GM12865 (cell line): ENCODE measurements around the gene BTBD16.

Experiments
- DNase-seq: peaks from one replicate; pipeline ENCODE4 v3.0.0; 2010; ENCODE audit warnings: low read depth
- H3K4me3 ChIP-seq: 2 replicates; pipeline ENCODE4 v1.5.1; 2011; ENCODE audit warnings: mild to moderate bottlenecking, low read depth, low read length, control low read depth
- CTCF ChIP-seq: IDR thresholded peaks from 2 replicates; pipeline ENCODE4 v1.5.1; 2011; ENCODE audit warnings: low read length, control low read depth, low read depth, inconsistent platforms; ENCODE audit not compliant: insufficient read depth; ENCODE audit errors: missing control alignments

BTBD16 gene

DNA sequence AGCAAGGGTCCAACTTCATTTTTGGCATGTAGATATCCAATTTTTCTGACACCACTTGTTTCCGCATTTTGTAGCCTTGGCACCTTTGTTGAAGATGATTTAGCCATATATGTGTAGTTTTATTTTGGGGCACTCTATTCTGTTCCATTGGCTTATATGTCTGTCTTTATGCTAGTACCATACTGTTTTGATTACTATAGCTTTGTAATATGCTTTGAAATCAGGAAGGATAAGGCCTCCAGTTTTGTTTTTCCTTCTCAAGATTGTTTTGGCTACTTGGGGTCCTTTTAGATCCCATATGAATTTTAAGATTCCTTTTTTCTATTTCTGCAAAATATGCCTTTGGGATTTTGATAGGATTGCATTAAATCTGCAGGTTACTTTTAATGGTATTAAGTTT, 9.5 kb upstream of the BTBD16 start:
- DNase-seq, result no peak
- no peak for TF ChIP-seq CTCF
- no peak overlapping the region for H3K4me3 ChIP-seq

- H3K4me3 ChIP-seq, result no peak overlapping the region
- DNase-seq, result no peak
- no peak for TF ChIP-seq CTCF
Observed at GRCh38 chr10:122263971-122264370, 7.1 kb upstream of the BTBD16 start.

DNA sequence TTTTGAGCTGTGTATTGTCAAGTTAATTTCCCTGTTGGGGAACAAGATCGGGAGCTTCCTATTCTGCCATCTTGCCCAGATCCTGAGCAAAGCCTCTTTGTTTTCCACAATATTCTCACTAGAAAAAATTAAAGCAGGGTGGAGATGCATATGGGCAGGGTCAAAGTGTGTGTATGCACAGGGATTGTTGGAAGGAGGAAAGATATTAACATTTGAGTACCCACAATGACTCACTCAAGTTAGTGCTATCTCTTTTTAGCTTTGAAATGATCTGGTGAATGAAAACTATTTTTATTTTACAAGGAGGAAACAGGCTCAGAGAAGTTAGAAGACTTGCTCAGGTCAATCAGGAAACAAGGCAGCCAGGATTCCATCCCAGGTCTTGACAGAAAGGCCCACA, 6.7 kb upstream of the BTBD16 start:
- no peak for DNase-seq
- no peak overlapping the region for H3K4me3 ChIP-seq
- TF ChIP-seq CTCF, result no peak

- no peak for TF ChIP-seq CTCF
- H3K4me3 ChIP-seq, result no peak overlapping the region
- no peak for DNase-seq
Observed at GRCh38 chr10:122264931-122265330, 6.2 kb upstream of the BTBD16 start.

GRCh38 chr10:122265896-122266295, 5.2 kb upstream of the BTBD16 start:
- no peak for DNase-seq
- no peak overlapping the region for H3K4me3 ChIP-seq
- TF ChIP-seq CTCF, result no peak

DNA sequence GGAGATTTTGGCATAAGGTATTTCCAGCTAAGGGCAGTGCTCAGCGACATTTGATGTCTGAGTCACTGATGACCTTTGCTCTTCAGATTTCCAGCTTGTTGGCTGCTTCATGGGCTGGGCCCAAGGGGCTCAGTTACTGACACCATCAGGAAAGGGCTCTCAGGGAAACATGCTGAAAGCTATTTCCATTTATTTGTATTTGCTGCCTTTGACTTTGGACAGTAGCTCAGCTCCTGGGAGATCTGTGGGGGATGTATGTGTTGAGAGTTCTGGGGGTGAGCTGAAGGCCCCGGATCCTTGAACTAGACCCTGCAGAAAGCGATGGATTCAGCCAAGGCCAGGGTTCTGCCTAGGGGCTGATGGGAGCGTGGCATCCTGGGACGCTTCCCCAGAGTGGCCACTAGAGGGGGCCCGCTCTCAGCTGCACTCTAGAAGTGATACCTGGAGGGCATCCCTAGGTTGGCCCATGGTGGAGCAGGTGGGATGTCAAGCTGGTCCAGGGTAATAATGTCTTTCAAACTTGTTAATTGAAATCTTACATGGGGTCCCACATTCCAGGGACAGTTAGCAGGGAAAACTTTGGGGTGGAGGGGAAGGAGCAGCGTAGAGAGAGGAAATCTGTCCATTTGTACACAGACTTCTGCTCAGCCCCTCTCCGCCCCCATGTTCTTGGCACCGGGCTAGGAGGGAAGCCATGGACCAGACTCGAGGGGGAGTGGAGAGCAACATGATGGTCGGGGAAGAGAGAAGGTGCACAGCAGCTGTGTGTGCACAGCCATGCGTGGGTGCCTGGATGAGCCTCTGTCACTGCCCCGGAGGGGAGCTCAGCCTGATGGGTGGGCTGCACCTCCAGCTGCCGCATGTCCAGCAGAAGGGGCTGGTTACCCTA, 3.0 kb upstream of the BTBD16 start:
- DNase-seq, result peak; percentile 45
- peak; percentile 95 for TF ChIP-seq CTCF
- no peak overlapping the region for H3K4me3 ChIP-seq

DNA sequence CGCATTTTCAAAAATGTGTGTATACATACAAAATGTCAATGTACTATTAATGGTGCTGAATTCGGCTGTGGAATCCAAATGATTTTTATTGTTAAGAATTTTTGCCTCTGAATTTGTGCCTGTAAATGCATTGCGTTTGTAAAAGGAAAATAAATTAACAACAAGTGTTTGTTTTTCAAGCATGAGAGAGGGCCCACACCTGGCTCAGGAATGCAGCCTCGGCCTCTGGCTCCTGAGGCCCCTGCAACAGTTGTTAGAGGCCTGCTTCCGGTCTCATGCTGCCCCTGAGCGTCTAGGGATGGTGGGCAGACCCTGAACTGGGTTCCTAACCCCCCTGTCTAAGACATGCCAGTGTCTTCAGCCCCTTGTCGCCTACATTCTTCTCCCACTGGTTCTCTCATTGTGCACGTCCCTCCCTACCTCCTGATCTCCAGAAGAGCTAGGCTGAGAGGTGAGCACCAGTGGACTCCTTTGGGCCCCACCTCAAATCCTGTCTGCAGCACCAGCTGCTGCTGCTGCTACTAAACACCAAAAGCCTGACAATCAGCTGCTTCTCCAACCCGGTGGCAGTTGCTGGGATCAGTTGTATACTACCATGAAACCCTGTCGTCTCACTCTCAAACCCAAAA, 1.9 kb upstream of the BTBD16 start:
- H3K4me3 ChIP-seq, result no peak overlapping the region
- TF ChIP-seq CTCF, result no peak
- DNase-seq, result no peak
